SU-DHL-6 (cell line): ENCODE results near the gene GRIA1.

ENCODE experiments used
- CTCF ChIP-seq: fragments of 200-600 bp; sonication (generic); IDR thresholded peaks from one replicate; pipeline ENCODE4 v1.5.1; 2017; ENCODE audit warnings: antibody characterized with exemption, mild to moderate bottlenecking, low read length, moderate library complexity; ENCODE audit not compliant: insufficient read depth, poor library complexity, severe bottlenecking
- EZH2phosphoT487 ChIP-seq: fragments of 200-600 bp; sonication (generic), shearing (Covaris generic); conservative IDR thresholded peaks from 2 replicates; pipeline ENCODE4 v1.6.1; 2018; ENCODE audit warnings: mild to moderate bottlenecking, antibody characterized with exemption, low read length, moderate library complexity, mixed read lengths

DNA sequence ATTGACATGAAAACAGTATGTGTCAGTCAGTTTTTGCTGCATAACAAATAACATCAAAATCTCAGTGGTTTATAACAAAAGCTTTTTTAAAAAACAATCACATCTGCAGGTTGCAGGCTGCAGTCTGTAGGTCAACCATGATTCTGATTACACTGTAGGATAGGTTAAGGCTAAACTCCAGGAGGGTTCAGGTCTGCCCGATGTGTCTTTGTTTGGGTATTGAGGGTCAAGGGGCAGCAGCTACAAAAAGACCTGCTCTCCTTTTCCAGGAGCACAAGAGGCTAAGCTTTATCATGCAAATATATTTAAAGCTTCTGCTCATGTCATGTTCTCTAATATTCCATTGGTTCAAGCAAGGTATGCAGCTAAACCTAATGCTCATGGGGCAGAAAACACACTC lies 18.2 kb downstream of the GRIA1 start:
- TF ChIP-seq CTCF (no peak), EZH2phosphoT487 (no peak)
